Activated CD4-positive, alpha-beta T cell treated with anti-CD3 and anti-CD28 coated beads, Interleukin-2, amount 50 U/mL, for 48 hours (primary cell): ENCODE data around the gene MGMT.

Experiments used
- DNase-seq, 2 experiments: peaks; one replicate each; pipeline ENCODE4 v3.0.0-alpha.2; 2020

MGMT gene

DNA sequence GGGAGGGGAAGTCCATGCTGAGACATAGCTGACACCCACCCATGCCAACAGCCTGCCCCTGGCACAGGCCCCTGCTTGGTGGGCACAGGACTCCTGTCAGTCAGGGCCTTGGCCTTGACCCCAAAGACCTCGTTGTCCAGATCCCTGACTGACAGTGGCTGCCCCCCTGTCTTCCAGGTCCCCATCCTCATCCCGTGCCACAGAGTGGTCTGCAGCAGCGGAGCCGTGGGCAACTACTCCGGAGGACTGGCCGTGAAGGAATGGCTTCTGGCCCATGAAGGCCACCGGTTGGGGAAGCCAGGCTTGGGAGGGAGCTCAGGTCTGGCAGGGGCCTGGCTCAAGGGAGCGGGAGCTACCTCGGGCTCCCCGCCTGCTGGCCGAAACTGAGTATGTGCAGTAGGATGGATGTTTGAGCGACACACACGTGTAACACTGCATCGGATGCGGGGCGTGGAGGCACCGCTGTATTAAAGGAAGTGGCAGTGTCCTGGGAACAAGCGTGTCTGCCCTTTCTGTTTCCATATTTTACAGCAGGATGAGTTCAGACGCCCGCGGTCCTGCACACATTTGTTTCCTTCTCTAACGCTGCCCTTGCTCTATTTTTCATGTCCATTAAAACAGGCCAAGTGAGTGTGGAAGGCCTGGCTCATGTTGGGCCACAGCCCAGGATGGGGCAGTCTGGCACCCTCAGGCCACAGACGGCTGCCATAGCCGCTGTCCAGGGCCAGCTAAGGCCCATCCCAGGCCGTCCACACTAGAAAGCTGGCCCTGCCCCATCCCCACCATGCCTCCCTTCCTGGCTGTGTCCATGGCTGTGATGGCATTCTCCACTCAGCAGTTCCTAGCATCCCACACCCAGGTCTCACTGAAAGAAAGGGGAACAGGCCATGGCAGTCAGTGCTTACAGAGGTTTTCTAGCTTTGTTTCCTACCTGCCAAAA lies 299.8 kb downstream of the MGMT start:
- no peak for DNase-seq

DNA sequence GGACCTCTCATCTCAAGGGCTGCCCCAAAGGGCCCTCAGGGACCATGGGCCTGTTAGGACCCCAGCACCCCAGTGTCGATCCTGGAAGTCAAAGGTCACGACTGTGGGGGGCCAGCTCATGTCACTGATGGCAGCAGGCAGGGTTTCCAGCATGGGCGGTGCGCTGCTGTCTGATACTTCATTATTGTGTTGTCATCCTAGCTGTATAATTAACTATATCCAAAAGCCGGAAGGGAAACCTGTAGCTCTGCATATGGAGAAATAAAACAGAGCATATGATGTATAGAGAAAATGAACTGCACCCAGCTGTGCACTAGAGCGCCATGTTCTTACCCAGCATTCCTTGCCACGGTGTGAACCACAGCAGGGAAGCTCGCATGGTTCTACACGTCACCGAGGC lies 300.7 kb downstream of the MGMT start:
- DNase-seq, result no peak

DNA sequence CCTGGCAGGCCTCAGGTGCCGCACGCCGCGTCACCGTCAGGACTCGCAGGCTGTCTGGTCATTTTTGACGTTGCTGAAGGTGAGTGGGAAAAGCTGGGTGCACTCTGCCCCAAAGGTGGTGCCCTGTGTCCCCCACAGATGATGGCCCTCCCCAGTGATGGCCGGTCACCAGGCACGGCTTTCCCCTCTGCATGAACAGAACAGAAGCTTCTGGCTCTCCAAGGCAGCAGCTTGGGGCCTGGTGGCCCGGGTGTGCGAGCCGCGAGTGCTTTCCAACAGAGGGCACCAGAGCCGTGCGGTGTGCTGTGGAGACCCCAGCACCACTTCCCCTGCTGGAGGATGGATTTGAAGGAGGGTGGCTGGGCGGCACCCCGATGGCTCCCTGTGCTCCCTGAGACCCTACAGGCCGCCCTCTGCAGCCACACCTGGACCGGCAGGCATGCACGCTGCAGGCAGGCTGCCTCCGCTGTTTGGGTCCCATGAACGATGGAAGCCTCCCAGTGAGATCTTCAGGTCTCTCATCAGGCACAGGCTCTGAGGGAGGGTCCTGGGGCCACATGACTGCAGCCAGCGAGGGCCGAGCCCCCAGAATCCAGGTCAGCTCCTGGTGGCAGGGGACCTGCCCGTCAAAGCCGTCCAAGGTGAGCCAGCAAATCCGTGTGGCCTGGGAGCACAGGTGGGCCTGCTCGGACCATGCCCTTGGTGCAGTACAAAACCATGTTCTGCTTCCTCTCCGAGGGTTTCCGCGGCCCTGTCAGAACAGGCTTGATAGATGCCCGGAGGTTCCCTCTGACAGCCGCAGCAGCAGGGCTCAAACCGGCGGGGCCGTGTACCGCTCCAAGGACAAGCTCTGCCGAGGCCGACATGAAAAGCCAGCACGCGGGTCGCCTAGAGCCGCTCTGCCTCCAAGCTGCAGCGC lies 301.7 kb downstream of the MGMT start:
- no peak for DNase-seq

DNA sequence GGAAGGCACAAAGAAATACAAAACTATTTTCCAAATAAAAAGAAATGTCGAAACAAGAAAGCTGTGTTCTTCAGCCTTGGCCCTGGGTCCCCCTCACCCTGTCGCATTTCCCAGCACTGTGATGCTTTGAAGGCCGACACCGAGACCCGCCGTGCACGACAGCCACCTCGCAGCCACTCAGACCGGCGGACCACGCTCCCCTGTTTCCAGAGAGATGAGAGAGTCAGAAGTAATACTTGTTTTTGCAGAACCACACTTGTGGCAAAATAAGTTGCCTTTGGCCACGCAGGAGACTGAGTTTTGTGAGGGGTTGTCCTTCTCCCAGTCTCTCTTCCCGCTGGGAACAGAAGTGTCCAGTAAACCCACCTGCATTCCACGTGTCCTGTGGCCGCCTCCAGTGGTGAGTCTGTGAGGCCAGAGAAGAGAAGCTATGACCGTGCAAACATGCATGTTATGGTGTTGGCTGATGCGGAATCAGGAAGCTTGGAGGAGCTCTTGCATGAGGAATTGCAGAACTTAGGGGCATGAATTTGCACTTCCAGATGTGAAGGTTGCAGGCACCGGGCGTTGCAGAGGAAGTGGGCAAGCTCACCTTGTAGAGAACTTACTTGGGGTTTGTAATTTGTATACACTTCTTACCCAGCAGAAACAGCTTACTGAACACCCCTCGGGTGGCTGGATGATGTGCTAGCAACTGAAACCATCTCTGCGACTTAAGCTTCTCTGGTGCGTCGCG lies 302.5 kb downstream of the MGMT start:
- no peak for DNase-seq

DNA sequence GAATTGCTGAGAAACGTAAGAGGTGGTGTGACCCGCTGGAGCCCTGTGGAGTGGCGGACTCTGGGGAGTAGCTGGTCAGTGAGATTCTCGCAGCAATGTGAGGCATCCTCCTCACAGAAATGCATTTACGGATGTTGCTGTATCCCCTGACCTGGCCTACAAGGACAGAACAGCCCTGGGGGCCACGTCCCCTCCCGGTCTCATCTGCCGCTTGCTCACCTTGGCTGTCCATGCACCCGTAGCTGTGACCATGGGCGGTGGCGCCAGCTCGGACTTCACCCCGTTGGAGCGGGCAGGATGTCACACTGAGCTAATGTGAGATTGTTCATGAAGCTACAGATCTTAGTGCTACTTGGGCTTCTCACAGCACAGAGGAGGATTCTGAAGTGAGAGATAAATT lies 303.2 kb downstream of the MGMT start:
- DNase-seq, result no peak

DNA sequence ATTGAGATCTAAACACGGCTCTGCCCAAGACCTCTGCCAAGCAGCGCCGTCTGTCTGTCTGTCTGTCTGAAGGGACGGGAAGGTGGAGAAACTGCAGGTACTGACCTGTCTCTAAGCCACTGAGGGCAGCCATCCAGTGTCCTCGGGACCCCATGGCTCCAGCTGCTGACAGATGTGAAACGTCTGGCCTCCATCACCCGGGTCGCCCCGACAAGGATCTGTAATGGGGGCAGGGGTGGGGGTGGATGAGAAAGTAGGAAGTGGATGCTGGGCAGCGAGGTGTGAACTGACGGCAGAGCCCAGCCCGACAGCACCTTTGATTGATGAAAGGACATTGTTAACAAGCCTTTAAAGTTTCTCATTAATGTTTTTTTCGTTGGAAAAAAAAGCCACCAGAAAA lies 304.0 kb downstream of the MGMT start:
- DNase-seq, result no peak

DNA sequence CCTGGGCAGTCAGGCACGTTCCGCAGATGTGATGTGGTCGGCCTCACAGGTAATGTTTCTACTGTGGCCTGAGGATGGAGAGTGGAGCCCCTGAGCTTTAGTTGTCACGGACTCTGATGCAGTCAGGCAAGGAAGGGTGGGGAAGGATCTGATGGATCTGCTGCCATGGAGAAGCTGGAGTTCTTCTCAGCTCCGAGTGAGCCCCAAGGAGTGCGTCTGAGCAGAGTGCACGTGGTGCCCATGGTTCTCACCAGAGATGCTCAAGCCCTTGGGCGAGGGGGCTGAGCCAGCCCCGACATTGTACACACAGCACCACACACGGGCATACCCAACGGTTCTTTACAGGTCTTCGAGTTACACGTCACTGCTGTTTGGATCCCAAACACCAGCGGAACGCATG lies 304.5 kb downstream of the MGMT start:
- no peak for DNase-seq

DNA sequence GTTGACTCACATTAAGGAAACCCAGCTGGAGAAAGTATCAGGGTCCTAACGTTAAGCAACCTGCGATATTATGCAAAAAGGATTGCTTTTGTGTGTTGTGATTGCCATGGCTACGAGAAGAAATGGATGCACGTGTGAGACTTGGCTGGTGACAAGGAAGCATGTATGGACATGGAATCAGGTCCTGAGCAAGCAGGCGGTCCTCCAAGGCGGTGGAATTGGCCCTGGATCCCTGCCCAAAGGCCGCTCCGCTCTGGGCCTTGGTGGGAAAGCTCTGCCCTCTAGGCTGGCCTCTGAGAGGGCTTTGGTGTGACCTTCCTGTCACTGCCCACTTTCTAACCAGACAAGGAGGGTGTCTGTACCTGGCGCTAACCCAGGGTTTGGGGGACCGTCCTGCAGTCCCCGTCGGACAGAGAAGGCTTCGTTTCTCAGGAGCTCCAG lies 305.0 kb downstream of the MGMT start:
- DNase-seq, result no peak

DNA sequence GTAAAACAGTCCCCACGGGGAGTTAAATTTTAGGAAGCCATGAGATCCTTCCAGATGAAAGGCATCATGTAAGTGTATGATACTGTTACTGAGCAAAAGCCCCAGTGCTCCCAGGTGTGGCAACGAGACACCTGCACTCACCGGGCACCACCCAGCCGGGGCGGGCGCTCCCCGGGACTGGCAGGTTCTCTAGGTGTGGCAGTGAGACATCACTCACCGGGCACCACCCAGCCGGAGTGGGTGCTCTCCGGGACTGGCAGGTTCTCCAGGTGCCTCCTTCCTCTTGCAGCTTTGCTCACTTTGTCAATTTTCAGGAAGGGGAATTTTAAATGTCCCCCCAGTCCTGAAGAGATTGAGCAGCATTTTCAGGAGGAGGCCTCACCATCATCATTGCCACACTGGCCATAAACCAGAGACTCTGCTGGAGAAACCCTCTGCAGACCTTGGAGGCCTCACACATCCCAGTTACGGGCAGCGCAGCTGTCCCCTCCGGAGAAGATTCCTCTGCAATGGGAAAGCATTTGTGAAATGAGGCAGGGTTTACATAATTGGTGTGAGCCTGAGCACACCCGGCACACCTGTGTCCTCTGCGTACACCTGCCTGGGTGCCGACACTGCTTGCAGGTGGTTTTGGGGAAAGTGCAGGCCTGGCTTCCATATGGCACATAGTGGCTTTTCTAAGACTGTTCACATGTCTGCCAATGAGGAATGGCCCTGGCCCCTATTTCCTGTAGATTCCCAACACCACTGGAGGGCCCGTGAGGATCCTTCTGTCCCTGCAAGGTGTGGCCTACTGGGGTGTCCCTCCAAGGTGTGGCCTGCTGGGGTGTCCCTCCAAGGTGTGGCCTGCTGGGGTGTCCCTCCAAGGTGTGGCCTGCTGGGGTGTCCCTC lies 305.7 kb downstream of the MGMT start:
- DNase-seq, result no peak

DNA sequence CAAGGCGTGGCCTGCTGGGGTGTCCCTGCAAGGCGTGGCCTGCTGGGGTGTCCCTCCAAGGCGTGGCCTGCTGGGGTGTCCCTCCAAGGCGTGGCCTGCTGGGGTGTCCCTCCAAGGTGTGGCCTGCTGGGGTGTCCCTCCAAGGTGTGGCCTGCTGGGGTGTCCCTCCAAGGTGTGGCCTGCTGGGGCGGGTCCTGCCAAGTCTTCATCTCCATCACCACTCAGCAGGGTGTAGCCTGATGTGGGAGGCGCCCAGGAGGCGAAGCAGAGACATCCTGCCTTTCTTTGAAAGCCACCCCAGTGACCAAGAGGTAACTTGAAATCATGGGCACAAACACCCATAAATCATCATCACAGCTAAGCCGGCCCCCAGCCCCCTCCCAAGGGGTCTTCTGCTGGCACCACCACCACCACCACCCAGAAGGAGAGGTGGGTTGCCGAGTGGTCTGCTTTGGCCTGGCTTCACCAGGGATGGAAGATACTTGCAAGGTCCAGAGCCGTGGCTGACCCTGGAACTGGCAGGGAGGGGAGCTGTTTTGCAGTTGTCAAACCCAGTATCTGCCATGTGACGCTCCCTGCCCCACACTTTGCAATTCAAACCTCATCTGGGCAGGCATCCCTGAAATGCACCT lies 306.4 kb downstream of the MGMT start:
- DNase-seq, result no peak

DNA sequence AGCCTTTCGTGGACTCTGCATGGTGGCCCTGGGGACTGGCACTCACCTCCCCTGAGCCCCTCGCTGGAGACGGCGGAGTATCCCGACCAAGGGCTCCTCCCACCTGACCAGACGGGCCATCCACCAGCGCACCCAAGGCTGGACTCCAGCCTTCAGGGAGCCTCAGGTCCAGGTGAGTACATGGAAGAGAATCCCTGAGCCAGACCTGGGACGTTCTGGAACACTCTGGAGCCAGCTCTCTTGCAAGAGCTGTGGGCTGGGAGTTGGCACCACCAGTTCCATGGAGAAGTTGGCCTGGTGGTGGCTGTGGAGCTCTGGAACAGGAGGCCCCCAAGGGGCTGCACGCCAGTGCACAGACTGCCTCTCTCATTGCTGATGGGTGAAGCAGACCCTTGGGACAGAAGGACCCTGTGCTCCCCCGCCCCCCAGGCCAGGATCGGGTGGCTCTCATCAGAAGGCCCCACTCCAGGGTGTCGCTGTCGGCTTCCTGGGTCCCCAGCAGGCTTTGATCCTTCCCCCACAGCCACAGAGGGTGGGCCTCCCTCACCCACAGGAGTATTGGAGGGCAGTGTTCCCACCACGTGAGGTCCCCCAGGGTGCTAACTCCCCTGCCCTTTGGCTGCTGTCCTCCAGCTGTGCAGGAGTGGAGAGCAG lies 307.2 kb downstream of the MGMT start:
- DNase-seq, result no peak

DNA sequence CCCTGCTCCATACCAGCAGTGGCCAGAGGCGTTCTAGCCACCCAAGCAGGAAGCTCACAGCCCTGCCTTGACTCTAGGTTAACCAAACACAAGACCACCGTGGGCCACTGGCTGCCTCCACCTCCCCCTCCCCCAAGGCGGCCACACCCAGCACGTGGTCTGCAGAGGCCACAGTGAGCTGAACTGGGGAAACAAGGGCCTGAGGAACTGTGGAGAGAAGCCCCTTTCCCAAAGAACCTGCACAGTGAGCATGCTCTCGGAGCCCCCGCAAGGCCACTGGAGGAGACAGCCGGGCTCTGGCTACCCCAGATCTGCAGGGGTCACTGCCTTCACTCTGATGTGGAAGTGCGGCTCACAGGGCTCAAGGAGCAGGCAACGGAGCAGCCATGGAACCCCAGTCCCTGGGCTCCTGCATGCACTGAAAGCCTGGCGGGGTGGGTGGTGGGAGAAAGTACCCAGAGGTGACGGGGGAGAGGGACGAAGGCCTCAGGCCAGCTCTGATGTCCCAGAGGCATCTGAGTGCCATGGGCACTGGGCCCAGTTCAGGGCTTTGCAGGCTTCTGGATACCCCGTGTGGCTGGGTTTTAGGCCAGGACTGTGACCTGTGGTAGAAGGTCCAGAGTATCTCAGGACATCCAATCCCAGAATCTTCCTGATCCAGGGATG lies 307.8 kb downstream of the MGMT start:
- no peak for DNase-seq

DNA sequence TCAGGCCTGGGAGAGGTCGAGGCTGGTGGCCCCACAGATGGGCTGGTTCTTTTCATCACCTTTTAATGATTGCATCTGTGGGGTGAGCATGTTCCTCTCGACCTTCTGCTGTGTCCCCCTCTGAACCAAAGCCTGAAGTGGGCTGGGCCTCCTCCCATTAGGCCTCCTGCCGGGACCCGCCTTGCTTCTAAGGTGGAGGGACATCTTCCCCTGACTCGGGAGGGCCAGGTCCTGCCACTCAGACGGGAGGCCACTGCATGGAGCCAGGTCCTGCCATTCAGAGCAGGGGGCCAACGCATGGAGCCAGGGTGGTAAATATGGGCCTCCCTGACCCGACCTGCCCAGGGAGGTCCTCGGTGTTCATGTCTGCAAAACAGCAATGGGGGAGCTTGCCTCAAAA lies 308.6 kb downstream of the MGMT start:
- DNase-seq, result no peak

DNA sequence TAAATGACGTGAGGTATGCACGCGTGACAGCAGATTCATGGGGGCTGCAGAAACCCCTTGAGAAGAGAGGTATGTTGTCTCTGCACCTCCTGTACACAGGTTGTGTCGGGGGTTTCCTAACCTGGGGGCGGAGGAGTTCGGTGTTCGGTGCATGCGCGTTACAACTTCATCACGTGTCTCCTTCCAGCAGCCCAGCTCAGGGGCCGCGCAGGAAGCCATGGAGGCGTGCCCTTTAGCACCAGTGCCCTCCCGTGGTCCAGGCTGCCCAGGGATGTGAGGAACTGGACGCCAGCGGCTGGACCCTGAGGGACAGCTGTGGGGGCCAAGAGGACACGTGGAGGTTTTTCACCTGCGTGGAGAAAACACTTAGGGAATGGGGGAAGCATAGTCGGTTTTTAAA lies 310.6 kb downstream of the MGMT start:
- DNase-seq, result no peak

DNA sequence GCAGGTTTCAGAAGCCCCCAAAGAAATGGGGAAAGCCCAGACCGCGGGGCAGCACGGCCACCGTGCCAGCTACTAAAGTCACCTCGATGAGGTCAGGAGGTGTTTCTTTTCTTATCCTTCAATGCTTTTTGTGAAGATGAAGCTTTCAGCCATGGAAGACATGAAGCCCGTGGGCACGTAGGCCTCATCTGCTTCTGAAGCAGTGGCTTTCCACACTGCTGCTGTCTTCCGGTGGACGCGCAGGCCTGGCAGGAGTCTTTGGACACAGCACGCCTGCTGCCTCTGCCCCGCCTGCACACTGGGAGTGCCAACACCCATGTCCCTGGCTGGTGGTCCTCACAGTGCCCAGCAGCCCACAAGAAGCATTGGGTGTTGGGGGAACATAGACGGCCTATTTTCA lies 311.5 kb downstream of the MGMT start:
- no peak for DNase-seq

DNA sequence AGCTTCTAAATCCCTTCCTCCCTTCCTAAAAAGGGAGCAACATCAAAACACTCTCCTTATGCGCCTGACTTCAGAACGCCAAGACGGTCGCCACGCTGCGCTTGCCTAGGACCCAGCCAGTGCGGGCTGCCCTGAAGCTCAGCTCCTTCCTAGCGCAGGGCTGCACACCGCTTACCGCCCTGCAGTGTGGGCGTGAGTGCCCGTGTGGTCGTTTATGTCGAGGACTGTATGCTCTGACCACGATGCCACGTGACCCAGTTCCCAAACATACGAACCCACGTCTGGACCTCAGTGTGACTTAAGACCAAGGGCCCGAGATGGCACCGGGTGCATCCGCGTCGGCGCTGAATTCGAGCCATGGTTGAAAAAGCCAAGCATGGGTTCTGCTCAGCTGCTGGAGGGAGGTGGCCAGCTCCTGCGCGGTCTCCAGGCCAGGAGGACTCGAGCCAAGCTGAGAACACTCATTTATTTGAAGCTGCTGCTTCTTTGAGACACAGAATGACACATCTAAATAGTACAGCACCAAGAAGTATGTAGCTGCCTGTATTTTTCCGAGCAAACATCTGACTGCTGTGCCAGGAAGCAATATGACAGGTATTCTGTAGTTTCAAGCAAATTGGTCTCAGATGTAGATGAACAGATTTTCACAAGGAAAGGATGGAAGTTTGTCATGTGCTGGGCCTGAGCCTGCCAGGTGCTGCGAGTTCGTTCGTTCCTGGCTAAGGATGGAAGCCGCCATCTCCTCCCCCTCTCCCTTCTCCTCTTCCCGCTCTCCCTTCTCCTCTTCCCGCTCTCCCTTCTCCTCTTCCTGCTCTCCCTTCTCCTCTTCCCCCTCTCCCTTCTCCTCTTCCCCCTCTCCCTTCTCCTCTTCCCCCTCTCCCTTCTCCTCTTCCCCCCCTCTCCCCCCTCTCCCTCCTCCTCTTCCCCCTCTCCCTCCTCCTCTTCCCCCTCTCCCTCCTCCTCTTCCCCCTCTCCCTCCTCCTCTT lies 312.4 kb downstream of the MGMT start:
- DNase-seq, result no peak

DNA sequence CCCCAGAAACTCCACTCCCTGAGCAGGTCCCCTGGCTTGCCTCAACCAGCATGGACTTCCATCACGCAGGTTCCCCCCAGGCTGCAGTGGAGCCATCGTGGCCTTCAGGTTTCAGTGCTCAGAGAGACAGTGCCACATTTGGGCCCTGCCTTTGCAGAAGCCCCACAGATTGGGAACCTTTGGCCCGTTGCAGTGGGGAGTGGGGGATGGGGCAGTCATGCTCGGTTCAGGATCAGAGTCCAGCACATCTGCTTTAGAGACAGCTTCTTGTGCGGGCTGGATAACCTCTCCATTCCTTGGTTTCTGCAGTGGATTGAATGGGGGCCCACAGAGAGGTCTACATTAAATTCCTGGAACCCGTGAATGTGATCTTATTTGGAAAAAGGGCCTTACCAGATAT lies 313.2 kb downstream of the MGMT start:
- DNase-seq, result no peak

DNA sequence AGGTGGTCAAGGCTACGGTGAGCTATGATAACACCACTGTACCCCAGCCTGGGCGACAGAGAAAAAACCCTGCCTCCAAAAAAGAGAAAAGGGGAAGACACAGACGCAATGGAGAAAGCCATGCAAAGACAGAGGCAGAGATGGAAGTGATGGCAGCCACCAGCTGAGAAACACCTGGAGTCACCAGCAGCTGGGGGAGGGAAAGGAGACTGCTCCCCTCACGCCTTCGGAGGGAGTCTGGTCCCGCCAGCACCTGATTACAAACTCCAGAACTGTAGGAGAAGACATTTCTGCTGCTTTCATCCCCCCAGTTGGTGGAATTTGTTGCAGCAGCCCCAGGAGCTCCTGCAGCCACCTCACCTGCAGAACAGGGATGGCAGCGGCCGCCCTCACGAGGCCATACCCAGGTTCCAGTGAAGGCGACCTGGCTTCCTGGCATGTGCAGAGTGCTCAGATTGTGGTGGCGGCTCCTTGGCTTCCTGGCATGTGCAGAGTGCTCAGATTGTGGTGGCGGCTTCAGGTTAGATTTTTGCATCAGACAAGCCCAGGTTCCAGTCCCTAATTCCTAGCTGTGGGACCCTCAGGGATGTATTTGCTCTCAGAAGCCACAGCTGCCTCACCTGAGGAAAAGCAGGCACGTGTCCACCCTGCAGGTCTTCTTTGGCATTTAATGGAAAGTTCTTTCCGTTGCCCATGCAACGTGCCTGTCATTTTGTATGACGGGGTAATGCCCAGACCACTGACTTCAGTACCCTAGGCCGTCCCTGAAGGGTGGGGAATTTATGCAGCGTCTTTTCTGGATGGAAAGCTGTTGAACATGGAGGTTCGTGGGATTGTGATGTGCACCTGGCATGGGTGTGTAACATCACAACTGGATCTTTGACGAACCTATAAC lies 314.1 kb downstream of the MGMT start:
- no peak for DNase-seq
